Amygdala (tissue), 56 donors: ENCODE data around the gene TREH.
"Not testable (repeated sequence)": the region's sequence is repeated elsewhere in the genome, so short reads cannot be mapped to it uniquely, and the experiment has no call there.

ENCODE experiments used
- DNase-seq, 56 donors: peaks; one replicate each; lab custom pipeline; 2025; lab: John Stamatoyannopoulos, UW

TREH gene

GRCh38 chr11:118699506-118700220, 20.2 kb upstream of the TREH start:
- DNase-seq: no peak

DNA sequence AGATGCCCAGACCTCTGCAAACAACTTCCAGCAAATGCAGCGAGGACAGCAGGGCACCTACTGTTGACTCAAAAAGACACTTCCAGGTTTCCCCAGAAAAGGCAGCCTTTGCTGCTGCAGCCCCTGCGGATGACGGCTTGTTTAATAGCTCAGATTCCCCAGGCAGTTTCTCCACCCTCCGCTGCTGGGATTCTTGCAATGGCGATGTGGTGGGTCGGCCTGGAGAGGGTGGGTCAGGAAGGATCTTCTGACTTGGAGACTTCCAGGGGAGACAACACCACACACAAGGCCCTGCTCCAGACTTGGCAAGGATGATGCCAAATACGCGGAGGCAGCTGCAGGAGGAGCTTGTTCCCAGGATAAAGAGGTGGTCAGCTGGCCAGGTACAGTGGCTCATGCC, 17.9 kb upstream of the TREH start:
- DNase-seq: no peak

GRCh38 chr11:118696673-118697226, 17.3 kb upstream of the TREH start:
- DNase-seq: no peak

GRCh38 chr11:118694771-118695170, 15.3 kb upstream of the TREH start:
- DNase-seq: no peak

DNA sequence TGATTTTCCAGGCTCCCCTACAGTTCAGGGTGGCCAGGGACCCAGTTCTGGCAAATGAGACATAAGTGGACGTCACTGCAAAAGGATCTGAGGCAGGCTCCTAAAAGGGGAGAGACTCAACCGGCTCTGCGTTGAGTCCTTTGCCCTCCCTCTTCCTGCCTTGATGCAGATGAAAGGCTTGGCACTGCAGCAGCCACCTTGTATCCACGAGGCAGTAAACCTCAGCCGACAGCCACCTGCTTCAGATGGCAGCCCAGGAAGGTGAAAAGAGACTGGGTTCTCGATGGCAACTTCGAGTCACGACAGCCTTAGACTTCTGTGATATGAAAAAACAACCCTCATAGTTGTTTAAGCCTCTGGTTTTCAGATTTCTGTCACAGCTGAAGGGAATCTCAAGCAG, 14.7 kb upstream of the TREH start:
- no peak for DNase-seq

DNA sequence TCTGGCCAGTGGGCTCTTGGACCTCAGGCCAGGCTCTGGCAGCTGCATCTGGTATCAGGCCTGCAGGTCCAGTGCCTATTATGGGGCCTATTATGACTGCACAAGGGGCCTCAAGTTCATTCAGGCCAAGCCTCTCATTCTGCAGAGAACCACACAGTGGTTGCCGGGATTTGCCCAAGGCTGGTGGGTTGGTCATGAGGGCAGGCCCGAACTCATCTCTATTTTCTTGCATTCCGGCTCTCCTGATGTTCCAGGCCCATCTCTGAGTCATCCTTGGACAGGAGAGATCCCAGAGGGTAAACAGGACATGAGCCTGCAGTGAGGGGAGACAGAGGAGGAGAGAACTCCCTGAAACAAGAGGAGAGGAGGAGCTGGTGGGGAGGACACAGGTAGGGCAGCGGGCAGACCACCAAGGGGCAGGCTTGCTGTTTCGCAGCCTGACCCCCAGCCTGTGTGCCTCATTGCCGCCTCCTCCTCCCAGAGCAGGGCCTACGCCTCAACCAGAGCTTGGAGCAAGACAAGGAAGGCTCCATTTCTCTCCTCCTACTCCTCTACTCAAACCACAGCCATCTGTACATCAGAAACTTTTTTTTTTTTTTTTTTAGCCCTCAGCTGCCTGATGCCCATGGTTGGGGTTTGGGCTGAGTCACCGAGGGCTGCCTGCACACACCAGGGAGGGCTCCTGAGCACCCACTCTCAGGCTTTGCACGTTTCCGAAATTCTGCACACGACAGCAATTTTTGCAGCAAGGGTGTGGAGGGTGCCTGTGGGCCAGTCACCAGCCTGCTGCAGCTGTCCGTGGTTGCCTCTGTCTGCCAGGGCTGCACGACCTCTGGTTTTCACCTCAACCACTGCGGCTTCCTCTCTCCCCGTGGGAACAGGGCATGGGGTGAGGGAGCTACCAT, 12.7 kb upstream of the TREH start:
- DNase-seq: peak in 1 of 56 donors; percentile 8

- no peak for DNase-seq
Measured at GRCh38 chr11:118690553-118691304, 11.3 kb upstream of the TREH start.

DNA sequence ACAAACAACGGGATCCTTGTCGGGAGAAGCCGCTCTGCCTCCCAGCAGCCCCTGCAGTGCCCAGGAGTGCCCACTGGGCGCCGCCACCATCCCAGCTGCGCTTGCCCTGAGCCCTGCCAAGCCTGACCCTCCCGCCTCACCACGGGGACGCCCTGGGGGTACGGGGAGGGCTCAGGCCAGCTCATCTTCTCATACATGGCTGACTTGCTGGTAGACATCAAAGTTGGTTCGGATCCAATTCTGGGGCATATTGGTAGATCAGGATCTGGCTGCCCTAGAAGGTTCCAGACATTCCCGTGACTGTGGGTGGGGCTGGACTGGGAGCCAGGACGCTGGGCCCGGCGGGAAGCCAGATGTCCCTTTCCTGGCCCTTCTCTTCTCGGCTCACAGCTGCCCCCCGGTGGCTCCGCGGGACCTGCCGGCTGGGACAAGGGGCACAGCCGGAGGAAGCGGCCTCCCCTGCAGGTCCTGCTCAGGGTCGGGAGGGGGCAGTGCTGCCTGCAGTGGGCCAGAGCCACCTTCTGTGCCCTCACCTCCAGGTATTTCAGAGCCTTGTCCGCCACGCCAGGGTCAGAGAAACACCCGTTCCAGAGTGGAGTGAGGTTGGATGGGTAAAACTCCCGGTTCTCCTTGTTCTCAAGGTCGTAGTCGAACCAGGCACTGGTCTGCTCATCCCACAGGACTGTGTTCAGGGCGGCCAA, 10.6 kb upstream of the TREH start:
- DNase-seq: peak; percentile 77 to 100 (median 96)

DNA sequence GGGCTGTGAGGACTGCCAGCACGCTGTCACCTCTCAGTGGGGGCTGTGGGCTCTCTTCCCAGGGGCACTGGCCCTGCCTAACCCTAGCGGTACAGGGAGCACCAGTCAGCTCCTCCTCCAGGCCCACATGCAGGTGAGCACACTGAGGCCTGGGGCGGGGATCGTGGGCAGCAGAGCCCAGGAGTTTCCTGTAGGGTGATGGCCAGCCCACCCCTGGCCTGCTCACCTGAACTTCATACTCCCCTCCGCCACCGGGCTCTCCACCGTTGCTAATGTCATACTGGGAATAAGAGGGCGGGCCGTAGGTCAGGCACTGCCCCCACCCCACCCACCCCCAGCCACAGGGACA, 10.0 kb upstream of the TREH start:
- peak in 2 of 56 donors; percentile 34 to 57 for DNase-seq

- DNase-seq: peak in 1 of 56 donors; percentile 43
Measured at GRCh38 chr11:118688851-118689502, 9.5 kb upstream of the TREH start.

- DNase-seq: peak in 12 of 56 donors; percentile 5 to 42 (median 20)
Measured at GRCh38 chr11:118688339-118688738, 8.9 kb upstream of the TREH start.

- no peak for DNase-seq
Measured at GRCh38 chr11:118687906-118688305, 8.5 kb upstream of the TREH start.

GRCh38 chr11:118684187-118684586, 4.7 kb upstream of the TREH start:
- DNase-seq: no peak

DNA sequence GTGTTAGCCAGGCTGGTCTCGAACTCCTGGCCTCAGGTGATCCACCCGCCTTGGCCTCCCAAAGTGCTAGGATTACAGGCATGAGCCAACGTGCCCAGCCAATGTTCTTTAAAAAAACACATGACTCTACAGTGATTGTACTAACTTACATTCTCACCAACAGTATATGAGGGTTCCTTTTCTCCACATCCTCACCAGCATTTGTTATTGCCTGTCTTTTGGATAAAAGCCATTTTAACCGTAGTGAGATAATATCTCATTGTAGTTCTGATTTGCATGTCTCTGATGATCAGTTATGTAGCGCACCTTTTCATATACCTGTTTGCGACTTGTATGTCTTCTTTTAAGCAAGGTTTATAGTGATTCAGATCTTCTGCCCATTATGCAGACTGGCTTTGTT, 3.5 kb upstream of the TREH start:
- not testable (repeated sequence) for DNase-seq

DNA sequence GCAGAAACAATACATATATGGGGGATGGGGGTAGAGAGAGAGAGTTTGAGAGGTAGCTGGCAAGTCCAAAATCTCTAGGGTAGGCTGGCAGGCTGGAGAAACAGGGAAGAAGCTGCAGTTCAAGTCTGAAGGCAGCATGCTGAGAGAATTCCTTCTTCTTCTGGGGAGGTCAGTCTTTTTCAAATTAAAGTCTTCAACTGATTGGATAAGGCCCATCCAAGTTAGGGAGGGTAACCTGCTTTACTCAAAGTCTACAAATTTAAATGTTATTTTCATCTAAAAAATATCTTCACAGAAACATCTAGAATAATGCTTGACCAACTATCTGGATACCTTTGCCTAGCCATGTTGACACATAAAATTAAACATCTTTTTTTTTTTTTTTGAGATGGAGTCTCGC, 2.9 kb upstream of the TREH start:
- DNase-seq: no peak

- DNase-seq: peak in 3 of 56 donors; percentile 7 to 44 (median 38)
Measured at GRCh38 chr11:118678908-118679307, 542 bp downstream of the TREH start.

GRCh38 chr11:118677977-118678376, 1.5 kb downstream of the TREH start:
- DNase-seq: no peak

DNA sequence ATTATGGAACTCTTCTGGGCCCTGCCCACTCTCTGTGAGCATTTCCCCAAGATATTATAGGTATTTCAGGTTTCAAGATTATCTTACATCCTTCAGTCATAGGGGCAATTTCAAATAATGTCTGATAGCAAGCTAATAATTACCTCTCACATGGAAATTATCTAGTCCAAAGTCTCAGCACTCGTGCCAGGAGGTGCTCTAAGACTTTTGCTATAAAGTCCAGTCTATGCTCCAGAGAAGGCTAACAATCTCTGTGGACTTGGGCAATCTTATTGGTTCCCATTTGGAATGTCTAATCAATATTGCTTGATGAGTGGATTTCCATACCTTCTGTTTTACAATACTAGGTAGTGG, 5.4 kb downstream of the TREH start:
- DNase-seq: no peak

GRCh38 chr11:118673361-118674081, 5.9 kb downstream of the TREH start:
- DNase-seq: no peak
